Mucosa of descending colon (tissue), 3 donors: ENCODE results near the gene ZFPM1. TPM values are rescaled to one million over a fixed set of nuclear protein-coding genes. Genes with fewer than 3 reads are reported as not detected.

Source experiments
- ATAC-seq: fragments of 200-7000 bp; cut with Tn5 transposase; one replicate; pipeline ENCODE4 v1.9.1; 2020; ENCODE audit warnings: mild to moderate bottlenecking, moderate library complexity
- DNase-seq, 3 donors: peaks; one replicate each; pipeline ENCODE4 v3.0.0-alpha.2; 2020
- H3K36me3 ChIP-seq: fragments of 200-600 bp; one replicate; pipeline ENCODE4 v1.8.0; 2021; ENCODE audit warnings: low read depth, mild to moderate bottlenecking
- H3K4me1 ChIP-seq: fragments of 200-600 bp; one replicate; pipeline ENCODE4 v1.8.0; 2021; ENCODE audit warnings: low read depth, mild to moderate bottlenecking
- H3K4me3 ChIP-seq: fragments of 200-600 bp; one replicate; pipeline ENCODE4 v1.8.0; 2021; ENCODE audit warnings: mild to moderate bottlenecking
- H3K9me3 ChIP-seq: fragments of 200-600 bp; one replicate; pipeline ENCODE4 v1.8.0; 2021; ENCODE audit warnings: mild to moderate bottlenecking
- CTCF ChIP-seq: fragments of 200-600 bp; IDR thresholded peaks from one replicate; pipeline ENCODE4 v1.8.0; 2022; ENCODE audit warnings: antibody characterized with exemption, mild to moderate bottlenecking
- intact Hi-C, 2 donors: fragments of 100-400 bp; cut with DNase I in 1 of 2; cut with micrococcal nuclease in 1 of 2; formaldehyde crosslinking; loops; one replicate each; pipeline versions ENCODE4 v1.11.0 to v1.11.1; 2022; cut with DNase I, micrococcal nuclease
- long read RNA-seq, 2 donors: library from polyadenylated mRNA; unstranded; transcript quantifications; one replicate each; pipeline ENCODE4 v2.0.0, GENCODE V29; 2019 to 2021
- total RNA-seq, 3 donors: library from RNA; stranded (reverse); fragmentation: NEBNext Ultra II Directional in 2 of 3; extraction: Animal tissue kit (Norgen Biotek cat#: 25700) in 2 of 3; gene quantifications; one replicate each; pipeline versions ENCODE4 v1.2.1 to v1.2.4, GENCODE V29; 2021 to 2023
- donor health status: DM: no; HTN: no; CAD: no; lungs with moderate emphysema.
- donor health status: DM: no; HTN: no; CAD: no.
- donor health status: DM: no; HTN: yes; CAD: no.

ZFPM1 gene
- total RNA-seq: 10 to 100 TPM in 1 of 3 donors, 1 to 10 TPM in 2; 5.2 to 10.3 (median 7.2) TPM
- long read RNA-seq, donor 1, partial matches to known transcripts: 0 of 12 reads
- long read RNA-seq, donor 1, other reads (novel, unspliced or antisense): 12 of 12 reads
- long read RNA-seq, donor 2, partial matches to known transcripts: 0 of 1 reads
- long read RNA-seq, donor 2, other reads (novel, unspliced or antisense): 1 of 1 reads

DNA sequence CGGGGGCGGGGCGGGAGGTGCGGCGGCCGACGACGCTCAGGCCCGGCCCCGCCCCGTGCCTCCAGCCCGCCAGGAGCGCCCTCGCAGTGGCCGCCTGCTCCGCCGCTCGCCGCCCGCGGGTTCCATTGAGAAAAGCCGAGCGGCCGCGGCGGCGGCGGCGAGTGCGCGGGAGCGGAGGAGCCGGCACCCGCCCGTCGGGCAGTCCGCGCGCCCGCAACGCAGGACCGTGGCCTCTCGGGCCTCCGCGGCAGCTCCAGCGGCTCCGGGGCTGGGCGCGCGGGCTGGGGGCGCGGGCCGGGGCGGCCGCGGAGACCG, at the start of gene ZFPM1:
Gene ZFPM1 (plus strand): TSS at position 64 of the 315 bp plus-strand sequence. CDS start 359 bp downstream, outside the sequence.
- H3K4me3 ChIP-seq: peak within 1 kb of the TSS; percentile 23
- TF ChIP-seq CTCF: no peak
- no peaks in the 10 kb centered on the region for H3K9me3 ChIP-seq
- H3K36me3 ChIP-seq: no peaks in the 10 kb centered on the region
- intact Hi-C loops: no loop called here
- peaks cover 25% of the 10 kb centered on the region for H3K4me1 ChIP-seq
- ATAC-seq (no peak), DNase-seq (no peak)

DNA sequence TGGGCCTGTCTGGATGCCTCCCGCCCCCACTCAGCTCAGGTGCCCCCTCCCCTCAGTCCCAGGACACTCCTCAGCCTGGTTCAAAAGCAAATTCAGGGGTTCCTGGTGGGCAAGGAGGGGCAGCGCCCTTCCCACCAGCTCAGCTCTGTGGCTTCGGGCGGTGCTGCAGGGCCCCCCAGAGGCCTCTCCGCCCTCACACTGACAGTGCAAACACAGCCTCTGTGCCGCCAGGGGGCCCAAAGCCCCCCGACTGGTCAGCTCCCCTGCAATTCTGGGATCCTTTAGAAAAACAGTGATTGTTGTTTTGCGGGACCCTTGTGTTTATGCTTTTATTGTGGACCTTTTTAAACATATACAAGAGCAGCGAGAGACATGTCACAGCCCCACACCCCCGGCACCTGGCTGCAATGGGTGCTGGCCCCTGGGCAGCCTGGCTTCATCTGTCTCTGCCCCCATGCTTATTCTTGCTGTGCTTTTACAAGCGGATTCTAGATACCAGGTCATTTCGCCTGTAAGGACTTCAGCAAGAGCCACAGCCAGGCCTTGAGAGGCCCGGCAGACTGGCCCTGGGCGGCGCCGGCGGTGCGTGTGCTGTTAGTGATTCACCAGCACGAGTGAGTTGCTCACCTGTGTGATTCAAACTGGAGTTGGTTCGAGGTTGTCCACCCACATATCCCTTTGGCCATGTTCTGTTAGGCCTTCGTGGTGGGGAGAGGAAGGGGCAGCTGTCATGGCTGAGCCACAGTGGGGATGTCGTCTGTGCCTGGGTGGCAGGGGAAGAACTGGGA, 49.1 kb upstream of the ZFPM1 start:
- no peak for TF ChIP-seq CTCF
- H3K36me3 ChIP-seq: no peaks in the 10 kb centered on the region
- no peaks in the 10 kb centered on the region for H3K9me3 ChIP-seq
- H3K4me1 ChIP-seq: no peaks in the 10 kb centered on the region
- intact Hi-C loops: no loop called here
- H3K4me3 ChIP-seq: no peak overlapping the region
- no peak for ATAC-seq
- DNase-seq: no peak

GRCh38 chr16:88404769-88405168, 48.3 kb upstream of the ZFPM1 start:
- intact Hi-C loops: no loop called here
- H3K36me3 ChIP-seq: no peaks in the 10 kb centered on the region
- no peak for ATAC-seq
- H3K4me3 ChIP-seq: no peak overlapping the region
- no peaks in the 10 kb centered on the region for H3K9me3 ChIP-seq
- no peak for TF ChIP-seq CTCF
- H3K4me1 ChIP-seq: no peaks in the 10 kb centered on the region
- no peak for DNase-seq

DNA sequence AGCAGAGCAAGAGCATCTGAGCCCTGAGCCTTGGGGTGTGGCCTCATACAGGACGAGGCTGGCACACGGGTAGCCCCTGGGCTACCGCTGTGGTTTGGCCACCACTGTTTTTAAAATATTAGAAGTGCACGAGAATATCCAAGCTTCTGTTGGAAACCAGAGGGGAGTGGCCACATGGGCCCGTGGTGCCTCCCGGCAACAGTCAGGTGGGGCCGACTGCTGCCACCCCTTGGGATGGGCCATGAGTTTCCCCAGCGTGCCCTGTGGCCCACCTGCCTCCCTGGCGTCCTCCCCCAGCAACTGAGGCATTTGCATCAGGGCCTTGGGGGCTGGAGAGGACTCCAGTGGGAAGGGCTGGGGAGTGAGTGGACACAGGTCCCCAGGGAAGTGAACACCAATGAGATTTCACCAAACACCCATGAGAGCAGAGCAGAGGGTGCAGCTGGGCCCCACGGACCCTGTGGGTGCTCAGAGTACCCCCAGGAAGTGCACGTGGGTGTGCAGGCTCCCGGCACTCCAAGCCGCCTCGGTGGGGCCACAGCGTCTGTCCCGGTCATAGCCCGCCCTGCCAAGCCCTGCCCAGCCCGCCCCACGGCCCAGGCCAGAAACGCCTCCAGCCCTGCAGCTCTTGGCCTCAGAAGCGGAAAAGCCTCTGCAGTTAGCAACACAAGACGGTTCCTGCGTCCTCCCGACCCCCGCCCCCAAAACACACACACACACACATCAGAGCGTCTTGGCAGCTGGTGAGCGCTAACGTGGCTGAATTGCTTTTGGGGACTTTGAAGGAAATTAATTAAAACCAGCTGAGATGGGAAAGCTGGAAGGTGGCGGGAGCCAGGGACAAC, 47.6 kb upstream of the ZFPM1 start:
- intact Hi-C loops: no loop called here
- H3K4me1 ChIP-seq: no peaks in the 10 kb centered on the region
- TF ChIP-seq CTCF: no peak
- no peaks in the 10 kb centered on the region for H3K36me3 ChIP-seq
- DNase-seq (no peak), ATAC-seq (peak; percentile 48)
- no peaks in the 10 kb centered on the region for H3K9me3 ChIP-seq
- H3K4me3 ChIP-seq: no peak overlapping the region

- Histone ChIP-seq H3K36me3 (no peaks in the 10 kb centered on the region), H3K4me1 (no peaks in the 10 kb centered on the region), H3K4me3 (no peak overlapping the region), H3K9me3 (no peaks in the 10 kb centered on the region)
- TF ChIP-seq CTCF: no peak
- ATAC-seq: no peak
- no peak for DNase-seq
- intact Hi-C loops: no loop called here
Observed at GRCh38 chr16:88406096-88407041, 46.7 kb upstream of the ZFPM1 start.
